NCI-H2196 (cell line): ENCODE data around the gene SIN3A.
"Not testable (repeated sequence)": the region's sequence is repeated elsewhere in the genome, so short reads cannot be mapped to it uniquely, and the experiment has no call there.

Experiments
- DNase-seq: peaks from one replicate; lab custom pipeline; 2025; ENCODE audit not compliant: unreplicated experiment; lab: John Stamatoyannopoulos, UW

The SIN3A gene

GRCh38 chr15:75335705-75336355, 115.7 kb downstream of the SIN3A start, which contains the start of gene COMMD4:
Gene COMMD4, plus strand, starts transcription at chr15:75336063. Its CDS starts 27 bp downstream, at chr15:75336090.
- DNase-seq, result peak; percentile 90

DNA sequence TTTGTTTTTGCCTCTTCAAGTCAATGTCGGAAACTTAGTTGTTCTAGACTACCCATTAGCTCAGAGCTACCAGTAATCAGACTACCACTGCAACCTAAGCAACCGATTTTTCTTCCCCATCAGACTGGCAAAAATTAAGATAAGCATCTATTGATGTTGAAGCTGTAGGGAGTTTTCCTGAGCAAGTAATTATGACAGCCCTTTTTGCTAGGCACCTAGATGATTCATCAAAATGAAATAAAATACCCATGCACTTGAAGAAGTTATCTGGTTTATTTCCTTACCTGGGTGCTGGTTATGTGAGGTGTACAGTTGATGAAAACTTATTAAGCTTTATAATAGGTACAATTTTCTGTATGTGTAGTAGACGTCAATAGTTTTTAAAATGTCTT, 116.2 kb downstream of the SIN3A start:
- no peak for DNase-seq

- not testable (repeated sequence) for DNase-seq
These were observed 117.7 kb downstream of the SIN3A start for GRCh38 chr15:75333654-75334419.

- DNase-seq, result not testable (repeated sequence)
These were observed 119.4 kb downstream of the SIN3A start for GRCh38 chr15:75332093-75332492.

DNA sequence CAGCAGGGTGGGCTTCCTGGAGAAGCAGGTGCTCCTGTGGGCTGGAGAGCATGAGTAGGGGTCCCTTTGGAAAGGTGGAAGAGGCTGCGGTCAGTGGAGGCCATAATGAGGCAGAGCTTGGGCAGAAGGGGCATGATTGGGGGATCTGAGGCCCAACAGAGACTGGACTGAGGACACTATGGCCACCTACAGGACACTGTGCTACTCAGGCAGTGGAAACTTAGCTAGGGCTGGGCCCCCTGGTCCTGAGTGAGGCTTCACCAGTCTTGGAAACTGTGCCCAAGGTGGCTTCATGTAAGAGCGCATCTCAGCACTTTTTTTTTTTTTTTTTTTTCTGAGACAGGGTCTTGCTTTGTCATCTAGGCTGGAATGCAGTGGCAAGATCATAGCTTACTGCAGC, 121.9 kb downstream of the SIN3A start:
- no peak for DNase-seq

- DNase-seq, result no peak
These were observed 122.8 kb downstream of the SIN3A start for GRCh38 chr15:75328493-75329314.

DNA sequence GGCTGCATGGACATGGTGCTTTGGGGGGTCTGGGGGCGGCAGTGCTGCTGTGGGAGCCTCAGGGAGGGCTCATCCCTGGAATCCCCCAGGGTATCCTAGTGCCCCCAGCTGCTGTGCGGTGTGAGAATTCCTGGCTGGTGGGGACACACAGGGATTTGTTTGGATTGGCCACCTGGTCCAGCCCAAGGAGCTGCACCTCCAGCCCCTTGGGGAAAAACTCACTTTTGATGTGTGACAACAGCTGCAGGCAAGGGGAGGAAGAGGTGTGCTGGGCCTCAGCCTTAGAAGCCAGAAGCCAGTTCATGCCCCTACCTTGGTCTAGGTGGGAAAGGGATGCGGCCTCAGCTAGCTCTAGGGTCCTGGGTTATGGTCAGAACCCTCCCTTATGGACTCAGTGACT, 124.0 kb downstream of the SIN3A start:
- DNase-seq, result no peak

DNA sequence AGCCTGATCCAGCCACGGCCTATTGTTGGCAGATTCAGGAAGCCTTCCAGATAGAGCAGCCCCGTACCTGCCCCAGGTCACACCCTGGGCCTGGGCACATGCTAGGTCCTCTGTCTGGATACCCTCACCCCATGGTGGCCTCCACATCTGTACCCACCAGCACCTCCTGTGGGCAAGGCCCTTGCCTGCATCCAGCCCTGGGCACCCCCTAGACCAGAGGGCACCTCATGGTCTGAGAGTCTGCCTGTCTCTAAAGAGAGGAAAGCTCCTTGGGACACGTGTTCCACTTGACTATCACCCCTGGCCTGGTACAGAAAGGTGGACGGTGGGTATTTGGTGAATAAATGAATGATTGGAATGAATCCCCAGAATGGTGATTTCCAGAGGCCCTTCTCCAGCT, 124.5 kb downstream of the SIN3A start:
- DNase-seq, result no peak

DNA sequence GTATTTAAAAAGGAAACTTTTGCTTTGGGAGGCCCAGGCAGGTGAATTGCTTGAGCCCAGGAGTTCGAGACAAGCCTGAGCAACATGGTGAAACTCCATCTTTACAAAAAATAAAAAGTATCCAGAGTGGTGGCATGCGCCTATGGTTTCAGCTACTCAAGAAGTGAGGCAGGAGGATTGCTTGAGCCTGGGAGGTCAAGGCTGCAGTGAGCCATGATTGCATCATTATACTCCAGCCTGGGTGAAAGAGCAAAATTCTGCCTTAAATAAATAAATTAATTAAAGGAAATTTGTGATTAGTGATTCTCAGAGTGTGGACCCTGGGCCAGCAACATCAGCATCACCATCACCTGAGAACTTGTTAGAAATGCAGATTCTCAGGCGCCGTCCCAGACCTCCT, 125.6 kb downstream of the SIN3A start:
- DNase-seq, result no peak

GRCh38 chr15:75321711-75322110, 129.8 kb downstream of the SIN3A start:
- no peak for DNase-seq
